Measurements from ENCODE around the gene NRAP.
"Not testable (repeated sequence)": the region's sequence is repeated elsewhere in the genome, so short reads cannot be mapped to it uniquely, and the experiment has no call there.

Gene NRAP

GRCh38 chr10:113680190-113681111 is 16.6 kb upstream of the NRAP start:
- DNase-seq (ENCODE audit: low read depth): peak; percentile 75

- peak; percentile 87 for DNase-seq (ENCODE audit: low read depth)
These were observed 15.8 kb upstream of the NRAP start, which contains the start of gene CASP7 for GRCh38 chr10:113679463-113680189. Gene CASP7, plus strand, starts transcription at chr10:113679912. Its CDS starts 17,582 bp downstream, at chr10:113697494.

GRCh38 chr10:113666682-113667252 is 2.9 kb upstream of the NRAP start:
- peak; percentile 64 for DNase-seq (ENCODE audit: low read depth)

GRCh38 chr10:113665806-113666354 is 2.0 kb upstream of the NRAP start:
- peak; percentile 91 for DNase-seq (ENCODE audit: low read depth)

GRCh38 chr10:113665352-113665751 is 1.5 kb upstream of the NRAP start:
- no peak for DNase-seq (ENCODE audit: low read depth)

- peak; percentile 55 for DNase-seq (ENCODE audit: low read depth)
These were observed 699 bp downstream of the NRAP start for GRCh38 chr10:113663142-113663541.

GRCh38 chr10:113661332-113661731 is 2.5 kb downstream of the NRAP start:
- no peak for DNase-seq (ENCODE audit: low read depth)

- DNase-seq (ENCODE audit: low read depth): no peak
These were observed 6.3 kb downstream of the NRAP start for GRCh38 chr10:113657544-113657943.

- DNase-seq (ENCODE audit: low read depth): no peak
These were observed 6.9 kb downstream of the NRAP start for GRCh38 chr10:113656896-113657295.

- not testable (repeated sequence) for DNase-seq (ENCODE audit: low read depth)
These were observed 11.4 kb downstream of the NRAP start for GRCh38 chr10:113652456-113652855.

GRCh38 chr10:113651898-113652297 is 11.9 kb downstream of the NRAP start:
- no peak for DNase-seq (ENCODE audit: low read depth)

- no peak for DNase-seq (ENCODE audit: low read depth)
These were observed 12.8 kb downstream of the NRAP start for GRCh38 chr10:113651021-113651420.

- DNase-seq (ENCODE audit: low read depth): no peak
These were observed 13.7 kb downstream of the NRAP start for GRCh38 chr10:113650172-113650571.

- DNase-seq (ENCODE audit: low read depth): peak; percentile 17
These were observed 15.4 kb downstream of the NRAP start for GRCh38 chr10:113648478-113648877.

GRCh38 chr10:113647812-113648211 is 16.0 kb downstream of the NRAP start:
- DNase-seq (ENCODE audit: low read depth): no peak

- no peak for DNase-seq (ENCODE audit: low read depth)
These were observed 17.3 kb downstream of the NRAP start for GRCh38 chr10:113646336-113647201.

- peak; percentile 64 for DNase-seq (ENCODE audit: low read depth)
These were observed 19.4 kb downstream of the NRAP start for GRCh38 chr10:113644185-113645120.

- DNase-seq (ENCODE audit: low read depth): no peak
These were observed 20.7 kb downstream of the NRAP start for GRCh38 chr10:113643183-113643582.

- no peak for DNase-seq (ENCODE audit: low read depth)
These were observed 22.1 kb downstream of the NRAP start for GRCh38 chr10:113641702-113642101.

- DNase-seq (ENCODE audit: low read depth): no peak
These were observed 23.9 kb downstream of the NRAP start for GRCh38 chr10:113639966-113640365.

Measured in ELR (cell line).